Esophagus (tissue), 2 donors: ENCODE data around the gene TNK2. TPM values are rescaled to one million over a fixed set of nuclear protein-coding genes. Genes with fewer than 3 reads are reported as not detected.
"Not testable (repeated sequence)": the region's sequence is repeated elsewhere in the genome, so short reads cannot be mapped to it uniquely, and the experiment has no call there.

Source experiments
- H3K27ac ChIP-seq, 2 donors: one replicate each; pipeline ENCODE4 v1.5.1; 2013; ENCODE audit warnings: low read depth in 2 of 2, mild to moderate bottlenecking in 2 of 2, inconsistent platforms in 1 of 2, low read length in 1 of 2, moderate library complexity in 1 of 2
- H3K27me3 ChIP-seq, 2 donors: one replicate each; pipeline ENCODE4 v1.6.1; 2013; ENCODE audit warnings: low read length in 2 of 2, control low read depth in 1 of 2, mild to moderate bottlenecking in 1 of 2; ENCODE audit not compliant: insufficient read depth in 2 of 2, control insufficient read depth in 1 of 2
- H3K36me3 ChIP-seq, 2 donors: one replicate each; pipeline ENCODE4 v1.6.1; 2013; ENCODE audit warnings: low read length in 1 of 2; ENCODE audit not compliant: control insufficient read depth in 2 of 2, insufficient read depth in 2 of 2
- H3K4me1 ChIP-seq, 2 donors: one replicate each; pipeline ENCODE4 v1.6.1; 2013; ENCODE audit warnings: low read length in 1 of 2; ENCODE audit not compliant: control insufficient read depth in 2 of 2, insufficient read depth in 2 of 2
- H3K4me3 ChIP-seq, 2 donors: one replicate each; pipeline ENCODE4 v1.5.1; 2013; ENCODE audit warnings: low read length in 2 of 2, mild to moderate bottlenecking in 2 of 2, low read depth in 1 of 2, moderate library complexity in 1 of 2
- H3K9me3 ChIP-seq, 2 donors: one replicate each; pipeline ENCODE4 v1.6.1; 2013; ENCODE audit warnings: mild to moderate bottlenecking in 2 of 2, low read depth in 1 of 2, low read length in 1 of 2, moderate library complexity in 1 of 2; ENCODE audit not compliant: control insufficient read depth in 2 of 2, insufficient read depth in 1 of 2
- WGBS, 2 donors: extraction: QIAGEN DNeasy Blood & Tissue Kit; methylation state at CpG; one replicate each; pipeline ENCODE4 v1.1.7; 2013; 5-methylcytosine and 5-hydroxymethylcytosine counted together
- polyA plus RNA-seq, 2 donors: library from polyadenylated mRNA; stranded (reverse); fragments of 200-250 nt; gene quantifications; one replicate each; pipeline ENCODE4 v1.2.3, GENCODE V29; 2013
- donor health status: healthy with polysubstance abuse.
- donor health status: Bipolar disorder and iron deficiency.

The TNK2 gene
- polyA plus RNA-seq, result 10 to 100 TPM; 38.8 to 87.5 TPM

DNA sequence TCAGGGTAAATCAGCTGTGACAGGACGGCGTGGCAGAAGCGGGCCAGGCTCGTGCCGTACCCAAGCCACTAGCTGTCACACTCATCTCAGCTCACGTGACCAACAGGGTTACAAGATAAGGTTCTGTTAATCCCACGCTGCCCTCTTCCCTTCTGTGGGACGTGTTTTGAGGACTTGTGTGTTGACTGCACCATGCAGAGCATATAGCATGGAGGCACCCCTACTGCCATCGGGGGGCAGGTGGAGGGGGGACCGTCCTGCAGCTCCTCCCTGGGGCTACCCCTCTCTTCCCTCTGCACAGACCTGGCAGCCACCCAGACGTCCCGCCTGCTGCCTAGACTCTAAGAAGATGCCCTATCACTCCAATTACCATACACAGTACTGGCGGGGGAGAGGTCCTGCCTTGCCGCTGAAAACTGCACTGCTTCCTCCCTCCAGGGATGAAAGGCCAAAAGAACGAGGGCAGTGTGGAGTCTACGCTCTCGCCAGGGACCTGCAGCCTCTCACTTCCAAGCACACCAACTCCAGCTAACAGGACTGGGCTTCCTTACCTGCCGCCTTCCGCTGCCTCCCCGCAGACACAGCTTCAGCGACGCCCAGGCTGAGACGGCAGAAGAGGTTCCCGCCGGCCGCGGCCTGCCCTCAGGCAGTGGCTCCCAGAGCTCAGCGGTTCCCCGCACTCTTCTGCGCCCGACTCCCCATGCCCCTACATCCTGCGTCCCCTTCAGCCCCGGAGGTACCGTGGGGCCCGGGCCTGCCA, at the start of gene TNK2:
Gene TNK2 (minus strand): TSS at position 618 of the 760 bp plus-strand sequence. CDS start 19,963 bp downstream, outside the sequence.
- Histone ChIP-seq H3K4me3 (peak within 1 kb of the TSS; percentile 73 to 85), H3K27me3 (no peaks in the 10 kb centered on the region), H3K36me3 (no peaks in the 10 kb centered on the region), H3K4me1 (peaks cover 8 to 17% of the 10 kb centered on the region in 2 donors), H3K9me3 (no peaks in the 10 kb centered on the region), H3K27ac (peak within 1 kb of the TSS; percentile 93 to 94)
- WGBS, 2 donors, result 3 to 4% methylated on average over 33 to 35 of the region's 35 CpGs

GRCh38 chr3:195956577-195956976, 48.2 kb upstream of the TNK2 start:
- H3K9me3 ChIP-seq, result no peaks in the 10 kb centered on the region
- H3K27ac ChIP-seq, result no peak overlapping the region
- H3K36me3 ChIP-seq, result peaks cover 0 to 4% of the 10 kb centered on the region in 2 donors
- 94 to 98% methylated on average over 7 of the region's 7 CpGs for WGBS, 2 donors
- no peaks in the 10 kb centered on the region for H3K27me3 ChIP-seq
- no peak overlapping the region for H3K4me3 ChIP-seq
- peaks cover 0 to 2% of the 10 kb centered on the region in 2 donors for H3K4me1 ChIP-seq

- not testable (repeated sequence) for H3K4me1 ChIP-seq, H3K27ac ChIP-seq
These were observed 47.1 kb upstream of the TNK2 start for GRCh38 chr3:195955416-195955841.

DNA sequence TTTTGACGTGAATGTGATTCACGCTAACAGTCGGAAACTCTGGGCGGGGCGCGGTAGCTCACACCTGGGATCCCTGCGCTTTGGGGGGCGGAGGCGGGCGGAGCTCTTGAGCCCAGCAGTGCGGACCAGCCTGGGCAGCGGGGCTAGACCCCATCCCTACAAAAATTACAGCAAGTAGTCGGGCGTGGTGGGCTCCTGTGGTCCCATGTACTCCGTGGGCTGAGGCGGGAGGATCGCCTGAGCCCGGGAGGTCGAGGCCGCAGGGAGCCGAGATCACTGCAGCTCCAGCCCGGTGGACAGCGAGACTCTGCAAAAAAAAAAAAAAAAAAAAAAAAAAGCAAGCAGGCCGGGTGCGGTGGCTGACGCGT, 46.4 kb upstream of the TNK2 start:
- Histone ChIP-seq H3K4me3 (peak overlapping the region in 1 of 2 donors; percentile 30), H3K27ac (peak overlapping the region in 1 of 2 donors; percentile 81)
- H3K9me3 ChIP-seq, H3K27me3 ChIP-seq, H3K36me3 ChIP-seq, H3K4me1 ChIP-seq: not testable (repeated sequence)
- WGBS, 2 donors, result 1% methylated on average over 11 to 18 of the region's 27 CpGs

More at GRCh38 chr3:195955416-195955841, 47.1 kb upstream of the TNK2 start:
- not testable (repeated sequence) for H3K4me3 ChIP-seq, H3K27me3 ChIP-seq, H3K9me3 ChIP-seq, H3K36me3 ChIP-seq
- 39 to 56% methylated on average over 20 of the region's 20 CpGs for WGBS, 2 donors

DNA sequence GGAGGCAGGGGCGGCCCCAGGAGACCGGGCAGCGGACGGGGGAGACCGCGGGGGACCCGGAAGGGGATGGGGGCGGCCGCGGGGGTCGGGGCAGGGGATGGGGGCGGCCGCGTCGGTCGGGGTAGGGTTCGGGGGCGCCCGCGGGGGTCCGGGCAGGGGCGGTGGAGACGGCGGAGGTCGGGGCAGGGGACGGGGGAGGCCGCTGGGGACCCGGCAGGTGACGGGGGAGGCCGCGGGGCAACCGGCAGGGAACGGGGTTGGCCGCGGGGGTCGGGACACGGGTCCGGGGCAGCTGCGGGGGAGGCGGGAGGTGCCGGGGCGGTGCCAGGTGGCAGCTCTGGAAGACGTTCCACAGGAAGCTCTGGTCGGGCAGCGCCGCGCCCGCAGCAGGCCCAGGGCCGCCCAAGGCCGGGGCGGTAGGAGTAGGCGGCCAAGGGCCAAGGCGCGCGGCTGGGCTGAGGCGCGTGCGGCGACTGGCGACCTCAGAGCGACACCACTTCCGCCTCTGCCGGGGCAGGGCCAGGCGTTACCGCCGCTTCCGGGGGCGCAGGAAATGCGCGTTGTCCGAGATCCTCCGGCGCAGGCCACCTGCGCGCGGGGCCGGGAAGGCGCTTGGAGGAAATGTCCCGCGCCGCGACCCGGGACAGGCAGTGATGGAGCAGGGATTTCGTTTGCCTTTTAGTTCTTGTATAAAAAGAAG, 45.9 kb upstream of the TNK2 start:
- H3K27me3 ChIP-seq, H3K4me1 ChIP-seq, H3K36me3 ChIP-seq, H3K9me3 ChIP-seq: not testable (repeated sequence)
- Histone ChIP-seq H3K4me3 (peak overlapping the region; percentile 30 to 41), H3K27ac (peak overlapping the region; percentile 39 to 81)
- 1% methylated on average over 18 to 61 of the region's 84 CpGs for WGBS, 2 donors

DNA sequence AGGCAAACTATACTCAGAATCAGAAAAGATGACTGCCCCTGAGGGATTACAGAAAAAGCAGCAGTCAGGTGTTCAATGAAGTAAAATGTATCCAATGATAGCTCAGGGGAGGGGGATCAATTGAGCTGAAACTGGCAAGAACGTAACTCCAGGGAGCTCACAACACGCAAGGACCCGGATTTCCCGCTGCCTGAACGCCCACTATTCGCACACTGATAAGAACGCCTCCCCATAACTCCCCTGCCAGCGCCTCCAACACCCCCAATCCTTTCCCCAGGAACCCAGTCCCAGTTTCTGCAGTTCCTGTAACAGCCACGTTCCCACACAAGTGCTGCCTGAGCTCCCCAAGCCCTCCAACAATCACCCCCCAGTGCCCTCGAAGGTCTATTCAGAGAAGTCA, 44.2 kb upstream of the TNK2 start:
- H3K27me3 ChIP-seq, H3K36me3 ChIP-seq, H3K9me3 ChIP-seq, H3K4me3 ChIP-seq, H3K4me1 ChIP-seq: not testable (repeated sequence)
- peak overlapping the region in 1 of 2 donors; percentile 22 for H3K27ac ChIP-seq
- 56 to 69% methylated on average over 8 of the region's 10 CpGs for WGBS, 2 donors

DNA sequence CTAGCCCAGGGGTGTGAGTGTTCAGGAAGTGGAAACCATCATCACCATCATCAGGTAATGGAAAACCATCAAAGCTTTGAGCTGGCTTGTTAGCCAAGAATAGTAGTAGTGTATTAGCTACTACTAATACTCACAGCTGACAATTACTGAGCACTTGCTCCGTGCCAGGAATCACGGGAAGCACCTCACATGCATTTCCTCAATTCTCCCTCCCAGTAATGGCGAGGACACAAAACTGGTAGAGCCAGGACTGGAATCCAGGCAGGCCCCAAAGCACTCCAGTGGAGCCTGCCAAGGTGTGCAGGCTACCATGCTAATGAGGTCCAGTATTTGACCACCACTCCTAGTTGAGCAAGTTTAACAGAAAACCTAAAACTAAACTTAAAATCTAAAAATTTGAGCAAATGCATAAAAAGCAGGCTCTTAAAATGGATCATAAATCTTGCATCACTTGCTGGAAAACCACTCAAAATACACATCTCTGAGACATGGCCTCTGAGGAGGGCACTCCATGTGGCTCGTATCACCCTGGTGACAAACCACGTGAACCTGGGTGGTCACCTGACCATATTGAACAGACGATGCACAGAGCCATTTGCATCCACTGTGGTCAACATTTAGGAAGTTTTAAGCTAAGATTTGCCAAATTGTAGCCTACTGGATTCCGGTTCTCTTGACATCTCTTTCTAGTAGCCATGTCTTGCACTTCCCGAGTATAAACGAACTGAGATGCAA, 43.3 kb upstream of the TNK2 start:
- not testable (repeated sequence) for H3K27me3 ChIP-seq, H3K27ac ChIP-seq, H3K4me3 ChIP-seq, H3K36me3 ChIP-seq, H3K9me3 ChIP-seq, H3K4me1 ChIP-seq
- WGBS, 2 donors, result 65 to 76% methylated on average over 8 to 9 of the region's 9 CpGs

GRCh38 chr3:195950731-195951130, 42.4 kb upstream of the TNK2 start:
- not testable (repeated sequence) for H3K9me3 ChIP-seq, H3K4me3 ChIP-seq, H3K27me3 ChIP-seq, H3K4me1 ChIP-seq, H3K27ac ChIP-seq, H3K36me3 ChIP-seq
- 87 to 90% methylated on average over 10 to 11 of the region's 13 CpGs for WGBS, 2 donors

- not testable (repeated sequence) for H3K36me3 ChIP-seq, H3K27me3 ChIP-seq, H3K27ac ChIP-seq, H3K9me3 ChIP-seq, H3K4me3 ChIP-seq, H3K4me1 ChIP-seq
- WGBS, 2 donors, result 81 to 87% methylated on average over 4 of the region's 4 CpGs
These were observed 41.8 kb upstream of the TNK2 start for GRCh38 chr3:195950164-195950563.
